ENCODE data around the gene SNRNP27. TPM values are rescaled to one million over a fixed set of nuclear protein-coding genes. Genes with fewer than 3 reads are reported as not detected.

SNRNP27 gene
- total RNA-seq, 1 experiment from 2014 or later = 47.1 TPM

DNA sequence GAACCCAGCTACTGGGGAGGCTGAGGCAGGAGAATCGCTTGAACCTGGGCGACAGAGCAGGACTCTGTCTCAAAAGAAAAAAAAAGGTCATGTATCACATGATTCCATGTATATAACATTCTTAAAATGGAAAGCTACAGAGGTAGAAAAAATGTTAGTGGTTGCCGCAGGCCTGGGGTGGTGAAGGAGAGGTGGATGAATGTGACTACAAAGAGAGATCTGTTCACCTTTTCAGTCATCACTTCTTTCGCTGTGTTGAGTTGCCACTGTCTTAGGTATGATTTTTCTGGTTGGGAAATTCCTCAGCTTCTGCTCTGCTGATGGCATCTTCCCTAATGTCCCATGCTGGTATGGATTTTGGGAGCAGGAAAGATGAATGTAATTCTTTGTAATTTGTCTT is 5.3 kb upstream of the SNRNP27 start:
- no peak overlapping the region for H4K8ac ChIP-seq (replicated peaks; ENCODE audit: insufficient read length, low read depth, low read length)
- no peak overlapping the region; a peak in 1 of 5 replicates for H3K4me3 Mint-ChIP-seq
- H3K27ac Mint-ChIP-seq = no peak overlapping the region

More for the DNA sequence above, 5.3 kb upstream of the SNRNP27 start:
- no peaks in the 10 kb centered on the region; the same call in 1 of the 2 replicates for H3K27me3 ChIP-seq (ENCODE audit: insufficient read depth, low read length)
- no peak for DNase-seq
- no peaks in the 10 kb centered on the region for H3K79me1 ChIP-seq (ENCODE audit: insufficient read depth, low read depth, low read length, poor library complexity, severe bottlenecking)
- H3K79me2 ChIP-seq (ENCODE audit: insufficient read depth, low read length) = no peaks in the 10 kb centered on the region
- H3K4me2 ChIP-seq (ENCODE audit: insufficient read depth, insufficient read length, low read length) = no peak overlapping the region
- no peaks in the 10 kb centered on the region for H3K4me1 ChIP-seq (ENCODE audit: insufficient read depth, low read length)
- no peak overlapping the region for H2BK15ac ChIP-seq (ENCODE audit: low read depth, low read length)
- no peak overlapping the region for H3T11ph ChIP-seq (ENCODE audit: low read length)
- no peak overlapping the region for H4K5ac ChIP-seq (ENCODE audit: insufficient read length, low read depth, low read length)
- no peak overlapping the region for H2AFZ ChIP-seq (ENCODE audit: low read length)
- H3K18ac ChIP-seq (ENCODE audit: insufficient read length, low read depth, low read length) = no peak overlapping the region
- no peak overlapping the region for H3K9ac ChIP-seq (ENCODE audit: extremely low read depth, insufficient read length, low read length)
- H4K20me1 ChIP-seq (ENCODE audit: control insufficient read depth, insufficient read depth, insufficient read length) = no peaks in the 10 kb centered on the region
- no peak overlapping the region for H2BK5ac ChIP-seq (ENCODE audit: insufficient read length, low read length)
- no peaks in the 10 kb centered on the region for H3K36me3 Mint-ChIP-seq (ENCODE audit: insufficient read depth in 1 of 3, low read depth in 3 of 3)
- H3K27me3 Mint-ChIP-seq (ENCODE audit: low read depth) = no peaks in the 10 kb centered on the region; the same call in none of the 2 replicates
- H3K23ac ChIP-seq (ENCODE audit: insufficient read length, low read depth, low read length) = no peak overlapping the region
- H2BK20ac ChIP-seq (ENCODE audit: low read depth, low read length, poor library complexity, severe bottlenecking) = no peak overlapping the region
- H3K4ac ChIP-seq (ENCODE audit: low read depth, low read length) = no peak overlapping the region
- TF ChIP-seq, protein P1, sequence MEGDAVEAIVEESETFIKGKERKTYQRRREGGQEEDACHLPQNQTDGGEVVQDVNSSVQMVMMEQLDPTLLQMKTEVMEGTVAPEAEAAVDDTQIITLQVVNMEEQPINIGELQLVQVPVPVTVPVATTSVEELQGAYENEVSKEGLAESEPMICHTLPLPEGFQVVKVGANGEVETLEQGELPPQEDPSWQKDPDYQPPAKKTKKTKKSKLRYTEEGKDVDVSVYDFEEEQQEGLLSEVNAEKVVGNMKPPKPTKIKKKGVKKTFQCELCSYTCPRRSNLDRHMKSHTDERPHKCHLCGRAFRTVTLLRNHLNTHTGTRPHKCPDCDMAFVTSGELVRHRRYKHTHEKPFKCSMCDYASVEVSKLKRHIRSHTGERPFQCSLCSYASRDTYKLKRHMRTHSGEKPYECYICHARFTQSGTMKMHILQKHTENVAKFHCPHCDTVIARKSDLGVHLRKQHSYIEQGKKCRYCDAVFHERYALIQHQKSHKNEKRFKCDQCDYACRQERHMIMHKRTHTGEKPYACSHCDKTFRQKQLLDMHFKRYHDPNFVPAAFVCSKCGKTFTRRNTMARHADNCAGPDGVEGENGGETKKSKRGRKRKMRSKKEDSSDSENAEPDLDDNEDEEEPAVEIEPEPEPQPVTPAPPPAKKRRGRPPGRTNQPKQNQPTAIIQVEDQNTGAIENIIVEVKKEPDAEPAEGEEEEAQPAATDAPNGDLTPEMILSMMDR (conservative IDR thresholded peaks at IDR 0.05) = no peak
- no CpG with 5 or more reads among the region's 4 CpGs for WGBS (ENCODE audit: extremely low coverage, insufficient read length, low lambda C conversion rate)
- no peak overlapping the region for H2BK120ac ChIP-seq (ENCODE audit: low read depth, low read length, poor library complexity, severe bottlenecking)
- H3K9me3 Mint-ChIP-seq = peaks cover 0 to 2% of the 10 kb centered on the region in 2 experiments; a peak in 2 of 5 replicates
- no peak overlapping the region for H3K14ac ChIP-seq (ENCODE audit: insufficient read depth, low read length)
- H3K9me3 ChIP-seq (ENCODE audit: control insufficient read depth, low read depth, low read length) = no peaks in the 10 kb centered on the region
- H3K56ac ChIP-seq (ENCODE audit: insufficient read length, low read depth, low read length) = no peak overlapping the region
- no peak overlapping the region for H2BK12ac ChIP-seq (ENCODE audit: insufficient read length, low read depth, low read length)
- H4K91ac ChIP-seq (ENCODE audit: insufficient read length, low read depth, low read length) = no peak overlapping the region
- no peaks in the 10 kb centered on the region for H3K23me2 ChIP-seq (ENCODE audit: insufficient read length, low read depth, low read length, poor library complexity, severe bottlenecking)
- peaks cover 0 to 5% of the 10 kb centered on the region in 2 experiments; a peak in 3 of 4 replicates for H3K4me1 Mint-ChIP-seq
- no peak overlapping the region for H3K27ac ChIP-seq (ENCODE audit: insufficient read length, low read depth, low read length)
- no peak overlapping the region for H2AK5ac ChIP-seq (ENCODE audit: insufficient read length, low read length)

Data from H9 (cell line).